ENCODE results near the gene CLPTM1. TPM values are rescaled to one million over a fixed set of nuclear protein-coding genes. Genes with fewer than 3 reads are reported as not detected.
A peak's percentile ranks its signal among the peaks of the same experiment; 100 is the strongest.

CLPTM1 gene
- total and polyA plus RNA-seq, 9 of the 15 experiments (the other 6 are each of a cell fraction or from before 2014, with no cell fraction given) = 0.37 to 96.0 (median 27.5) TPM

DNA sequence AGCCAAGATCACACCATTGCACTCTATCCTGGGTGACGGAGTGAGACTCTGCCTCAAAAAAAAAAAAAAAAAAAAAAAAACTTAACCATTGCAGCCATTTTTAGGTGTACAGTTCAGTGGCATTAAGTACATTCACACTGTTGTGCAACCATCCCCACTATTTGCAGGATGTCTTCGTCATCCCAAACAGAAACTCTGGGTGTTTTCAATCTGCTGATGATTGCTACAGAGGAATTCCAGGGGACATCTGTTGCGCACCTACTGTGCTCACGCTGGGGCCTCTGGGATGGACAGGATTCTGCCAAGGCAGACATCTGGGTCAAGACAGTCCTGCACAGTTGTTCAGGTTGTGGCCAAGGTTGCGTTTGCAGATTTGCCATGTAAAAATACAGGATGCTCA lies 15.5 kb upstream of the CLPTM1 start:
- Histone ChIP-seq H3K9me1 (ENCODE audit: control insufficient read depth, insufficient read depth, low read length) (no peaks in the 10 kb centered on the region), H4K20me1 (replicated peaks; ENCODE audit: control insufficient read depth, insufficient read depth, low read length) (no peaks in the 10 kb centered on the region), H3K9me3 (replicated peaks; ENCODE audit: control insufficient read depth, insufficient read depth, low read depth, low read length) (no peaks in the 10 kb centered on the region), H3K9ac (ENCODE audit: insufficient read depth in 1 of 2, low read depth in 2 of 2, low read length in 2 of 2) (no peak overlapping the region), H3K27me3 (ENCODE audit: control insufficient read depth in 2 of 2, insufficient read depth in 2 of 2, low read length in 2 of 2) (no peaks in the 10 kb centered on the region), H3K4me1 (replicated peaks in 1 of 2; ENCODE audit: control insufficient read depth in 2 of 2, insufficient read depth in 2 of 2, low read length in 2 of 2) (peaks cover 21 to 33% of the 10 kb centered on the region in 2 experiments; a peak in 4 of 5 replicates), H3K27ac (ENCODE audit: extremely low read depth, low read depth, low read length) (no peak overlapping the region), H3K4me3 (no peak overlapping the region), H3K79me2 (ENCODE audit: control insufficient read depth, insufficient read depth, low read length) (no peaks in the 10 kb centered on the region), H3K36me3 (ENCODE audit: control insufficient read depth, insufficient read depth, low read length) (no peaks in the 10 kb centered on the region), H3K4me2 (ENCODE audit: insufficient read depth, low read length) (no peak overlapping the region), H2AFZ (ENCODE audit: low read depth, low read length) (no peak overlapping the region)
- ATAC-seq (no peak), FAIRE-seq (no peak), DNase-seq (ENCODE audit: extremely low read depth in 1 of 4, low spot score in 3 of 4) (no peak)
- ChIA-PET CTCF (ENCODE audit: low intra/inter-chr PET ratio) (no interaction called here), POLR2A (no interaction called here)
- TF ChIP-seq BRD9 (IDR thresholded peaks at IDR 0.05; ENCODE audit: low read depth, partially characterized antibody) = no peak
- TF ChIP-seq ZKSCAN1 (IDR thresholded peaks at IDR 0.05; ENCODE audit: low read depth, low read length) = 0 out of 2 replicates have a peak, but pooled peaks have one; percentile 60
- no peak for TF ChIP-seq ATF2 (CRISPR knock-in tag; IDR thresholded peaks at IDR 0.05)
- 0 out of 2 replicates have a peak, but pooled peaks have one; percentile 5 for TF ChIP-seq CEBPB (tag; IDR thresholded peaks at IDR 0.05)
- intact Hi-C loops (cut with micrococcal nuclease) = no loop called here
- WGBS (ENCODE audit: insufficient coverage, low coverage, missing lambda C conversion rate) = 71% methylated on average over 4 of the region's 5 CpGs
- in situ Hi-C loops (cut with MboI) = no loop called here
- no TSS peak for BruUV-seq (replicated peaks)

All from K562 (cell line).